Neuronal stem cell (in vitro differentiated cells): Measurements from ENCODE around the gene RAC2.
A peak's percentile ranks its signal among the peaks of the same experiment; 100 is the strongest.

Experiments
- DNase-seq: peaks from one replicate; pipeline ENCODE4 v3.0.0-alpha.2; 2013; ENCODE audit warnings: low spot score
- H2AFZ ChIP-seq: one replicate; pipeline ENCODE4 v1.6.1; 2013; ENCODE audit warnings: mild to moderate bottlenecking, low read length, inconsistent platforms
- H2AK5ac ChIP-seq: 2 replicates; pipeline ENCODE4 v1.6.1; 2013; ENCODE audit warnings: low read depth, mild to moderate bottlenecking, inconsistent platforms, low read length, moderate library complexity, mixed read lengths
- H2BK120ac ChIP-seq: 2 replicates; pipeline ENCODE4 v1.6.1; 2013; ENCODE audit warnings: low read depth, mild to moderate bottlenecking, inconsistent platforms, low read length, moderate library complexity, mixed read lengths
- H2BK12ac ChIP-seq: one replicate; pipeline ENCODE4 v1.6.1; 2013; ENCODE audit warnings: low read length, inconsistent platforms
- H2BK15ac ChIP-seq: 2 replicates; pipeline ENCODE4 v1.6.1; 2013; ENCODE audit warnings: mild to moderate bottlenecking, low read length, inconsistent platforms, mixed read lengths
- H2BK5ac ChIP-seq: one replicate; pipeline ENCODE4 v1.6.1; 2013; ENCODE audit warnings: inconsistent platforms, mild to moderate bottlenecking, low read length, moderate library complexity
- H3K14ac ChIP-seq: one replicate; pipeline ENCODE4 v1.6.1; 2013; ENCODE audit warnings: low read length, inconsistent platforms
- H3K18ac ChIP-seq: 2 replicates; pipeline ENCODE4 v1.6.1; 2013; ENCODE audit warnings: low read length, inconsistent platforms
- H3K23ac ChIP-seq: 2 replicates; pipeline ENCODE4 v1.6.1; 2013; ENCODE audit warnings: low read depth, mild to moderate bottlenecking, mixed read lengths, low read length, inconsistent platforms; ENCODE audit not compliant: poor library complexity
- H3K27ac ChIP-seq: replicated peaks from 3 replicates; pipeline ENCODE4 v1.5.1; 2013; ENCODE audit warnings: low read length, inconsistent platforms
- H3K27me3 ChIP-seq, 3 experiments: 2 replicates each; pipeline ENCODE4 v1.6.1; 2013; ENCODE audit warnings: low read length in 3 of 3, mild to moderate bottlenecking in 2 of 3, inconsistent platforms in 1 of 3, low read depth in 1 of 3, mixed read lengths in 1 of 3, moderate library complexity in 1 of 3; ENCODE audit not compliant: control insufficient read depth in 3 of 3, insufficient read depth in 3 of 3
- H3K36me3 ChIP-seq, 2 donors: replicated peaks in 1 of 2; 2 replicates each; pipeline ENCODE4 v1.6.1; 2013; ENCODE audit warnings: low read length in 2 of 2; ENCODE audit not compliant: control insufficient read depth in 2 of 2, insufficient read depth in 2 of 2
- H3K4ac ChIP-seq: 2 replicates; pipeline ENCODE4 v1.6.1; 2013; ENCODE audit warnings: inconsistent platforms, mild to moderate bottlenecking, low read length, moderate library complexity
- H3K4me1 ChIP-seq, 2 donors: 1 replicate in 1 of 2; 2 replicates in 1 of 2; pipeline ENCODE4 v1.6.1; 2013; ENCODE audit warnings: low read length in 2 of 2, low read depth in 1 of 2; ENCODE audit not compliant: control insufficient read depth in 2 of 2, insufficient read depth in 1 of 2
- H3K4me2 ChIP-seq: one replicate; pipeline ENCODE4 v1.6.1; 2013; ENCODE audit warnings: mild to moderate bottlenecking, low read length, inconsistent platforms; ENCODE audit not compliant: insufficient read depth, poor library complexity, severe bottlenecking
- H3K4me3 ChIP-seq, 2 donors: 2 replicates each; pipeline ENCODE4 v1.5.1; 2013; ENCODE audit warnings: low read length in 2 of 2, mild to moderate bottlenecking in 2 of 2, inconsistent platforms in 1 of 2, moderate library complexity in 1 of 2
- H3K79me1 ChIP-seq: one replicate; pipeline ENCODE4 v1.6.1; 2013; ENCODE audit warnings: low read depth, mild to moderate bottlenecking, inconsistent platforms, low read length, moderate library complexity
- H3K9ac ChIP-seq: one replicate; pipeline ENCODE4 v1.6.1; 2013; ENCODE audit warnings: mild to moderate bottlenecking, low read depth, low read length, inconsistent platforms; ENCODE audit not compliant: poor library complexity
- H3K9me3 ChIP-seq, 2 donors: replicated peaks in 1 of 2; 2 replicates each; pipeline versions ENCODE3 to v1.6.1; 2013; ENCODE audit warnings: low read length in 2 of 2, mild to moderate bottlenecking in 2 of 2, inconsistent platforms in 1 of 2, low read depth in 1 of 2, mixed read lengths in 1 of 2, moderate library complexity in 1 of 2; ENCODE audit not compliant: control insufficient read depth in 2 of 2, insufficient read depth in 1 of 2
- H4K8ac ChIP-seq: one replicate; pipeline ENCODE4 v1.6.1; 2013; ENCODE audit warnings: low read depth, mild to moderate bottlenecking, inconsistent platforms, low read length, moderate library complexity
- H4K91ac ChIP-seq: one replicate; pipeline ENCODE4 v1.6.1; 2013; ENCODE audit warnings: low read length, low read depth, mild to moderate bottlenecking, inconsistent platforms; ENCODE audit not compliant: poor library complexity
- WGBS, 2 donors: extraction: QIAGEN DNeasy Blood & Tissue Kit; methylation state at CpG; one replicate each; pipeline ENCODE4 v1.1.7; 2013; ENCODE audit warnings: missing lambda C conversion rate in 2 of 2, mixed read lengths in 1 of 2; ENCODE audit not compliant: insufficient read length in 2 of 2, insufficient replicate concordance in 1 of 2; ENCODE audit errors: extremely low coverage in 2 of 2; 5-methylcytosine and 5-hydroxymethylcytosine counted together

The RAC2 gene

DNA sequence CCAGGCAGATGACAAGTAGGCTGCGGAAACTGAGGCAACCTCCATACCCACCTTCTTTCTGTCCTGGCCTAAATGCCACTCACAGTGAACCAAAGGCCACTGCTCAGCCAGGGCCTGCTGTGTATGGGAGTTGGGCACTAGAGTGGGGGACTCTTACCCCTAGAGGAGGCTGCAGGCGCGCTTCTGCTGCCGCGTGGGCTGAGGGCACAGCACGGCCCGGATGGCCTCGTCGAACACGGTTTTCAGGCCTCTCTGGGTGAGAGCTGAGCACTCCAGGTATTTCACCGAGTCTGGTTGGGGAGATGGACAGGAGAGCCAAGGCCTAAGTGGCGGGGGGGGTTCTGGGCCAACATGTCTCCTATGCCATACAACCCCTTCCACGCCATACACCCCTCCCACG, 17.6 kb downstream of the RAC2 start:
- Histone ChIP-seq H3K9ac (no peak overlapping the region), H2BK120ac (no peak overlapping the region), H3K27ac (no peak overlapping the region), H3K9me3 (peaks cover 0 to under 1% of the 10 kb centered on the region in 2 donors), H3K79me1 (no peaks in the 10 kb centered on the region), H4K91ac (no peak overlapping the region), H3K4me2 (no peak overlapping the region), H3K4me1 (no peaks in the 10 kb centered on the region), H2AFZ (no peak overlapping the region), H4K8ac (no peak overlapping the region), H3K27me3 (peaks cover 0 to 25% (median 0%) of the 10 kb centered on the region in 3 experiments), H2BK12ac (no peak overlapping the region), H3K23ac (no peak overlapping the region), H2BK5ac (no peak overlapping the region), H2BK15ac (no peak overlapping the region), H3K4me3 (no peak overlapping the region), H3K4ac (no peak overlapping the region), H3K14ac (no peak overlapping the region), H3K36me3 (no peaks in the 10 kb centered on the region), H3K18ac (no peak overlapping the region), H2AK5ac (no peak overlapping the region)
- no CpG with 5 or more reads among the region's 14 CpGs for WGBS, 2 donors
- no peak for DNase-seq

DNA sequence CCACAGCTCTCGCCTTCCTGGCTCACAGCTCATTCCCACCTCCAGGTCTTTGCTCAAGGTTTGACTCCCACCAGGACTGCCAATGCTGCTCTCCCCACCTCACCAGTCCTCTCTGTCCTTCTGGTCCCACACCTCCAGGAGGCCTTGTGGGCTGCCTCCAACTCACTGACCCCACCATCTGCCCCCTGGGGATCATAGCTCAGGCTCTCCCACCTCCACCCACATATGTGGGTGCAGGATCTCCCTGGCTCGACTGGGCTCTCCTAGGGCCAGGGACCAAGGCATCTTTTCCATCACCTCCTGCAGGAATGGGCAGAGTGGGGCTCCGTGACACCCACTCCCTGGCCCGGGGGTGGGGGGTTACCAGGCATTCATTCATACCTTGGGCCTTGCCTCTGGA, 18.0 kb downstream of the RAC2 start:
- Histone ChIP-seq H3K4me2 (no peak overlapping the region), H3K9ac (no peak overlapping the region), H4K91ac (no peak overlapping the region), H2BK15ac (no peak overlapping the region), H3K27ac (no peak overlapping the region), H3K79me1 (no peaks in the 10 kb centered on the region), H3K4me1 (no peaks in the 10 kb centered on the region), H2BK5ac (no peak overlapping the region), H2AK5ac (no peak overlapping the region), H3K18ac (no peak overlapping the region), H3K4ac (no peak overlapping the region), H2AFZ (no peak overlapping the region), H3K27me3 (peaks cover 0 to 23% (median 0%) of the 10 kb centered on the region in 3 experiments), H3K36me3 (no peaks in the 10 kb centered on the region), H3K23ac (no peak overlapping the region), H4K8ac (no peak overlapping the region), H3K4me3 (no peak overlapping the region), H2BK12ac (no peak overlapping the region), H3K14ac (no peak overlapping the region), H2BK120ac (no peak overlapping the region), H3K9me3 (peaks cover 0 to 3% of the 10 kb centered on the region in 2 donors)
- no CpG with 5 or more reads among the region's 4 CpGs for WGBS, 2 donors
- DNase-seq = no peak

DNA sequence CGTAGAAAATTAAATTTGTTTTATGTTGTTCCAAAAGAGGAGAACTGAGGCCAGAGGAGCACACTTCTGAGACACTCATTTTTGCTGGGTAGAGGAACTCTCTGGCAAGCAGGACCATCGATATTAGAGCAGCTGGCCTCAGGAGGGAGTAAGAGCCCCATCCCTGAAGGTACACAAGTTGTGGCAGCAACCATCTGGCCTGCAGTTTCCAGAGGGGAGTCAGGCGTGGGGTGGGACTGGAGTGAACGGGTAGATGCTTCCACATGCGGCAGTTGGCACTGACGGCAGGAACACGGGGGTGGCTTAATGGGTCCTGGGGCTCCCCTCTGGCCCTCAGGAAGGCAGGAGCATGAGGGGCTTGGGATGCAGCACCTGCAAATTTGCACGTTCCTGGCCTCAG, 18.6 kb downstream of the RAC2 start:
- no peak for DNase-seq
- no peak overlapping the region for H3K14ac ChIP-seq
- H3K4me1 ChIP-seq = no peaks in the 10 kb centered on the region
- no peak overlapping the region for H3K23ac ChIP-seq
- H2AFZ ChIP-seq = no peak overlapping the region
- H3K4me2 ChIP-seq = no peak overlapping the region
- H3K9me3 ChIP-seq = peaks cover 0 to 3% of the 10 kb centered on the region in 2 donors
- H3K4ac ChIP-seq = no peak overlapping the region
- no peak overlapping the region for H4K8ac ChIP-seq
- no peak overlapping the region for H3K9ac ChIP-seq
- no peak overlapping the region for H2AK5ac ChIP-seq
- H2BK120ac ChIP-seq = no peak overlapping the region
- peaks cover 0 to 22% (median 0%) of the 10 kb centered on the region in 3 experiments for H3K27me3 ChIP-seq
- H4K91ac ChIP-seq = no peak overlapping the region
- H2BK12ac ChIP-seq = no peak overlapping the region
- no peaks in the 10 kb centered on the region for H3K79me1 ChIP-seq
- peak overlapping the region; percentile 68 for H3K18ac ChIP-seq
- H2BK15ac ChIP-seq = no peak overlapping the region
- no peak overlapping the region for H2BK5ac ChIP-seq
- H3K27ac ChIP-seq = no peak overlapping the region
- H3K36me3 ChIP-seq = no peaks in the 10 kb centered on the region
- no peak overlapping the region for H3K4me3 ChIP-seq
- no CpG with 5 or more reads among the region's 8 CpGs for WGBS, 2 donors

DNA sequence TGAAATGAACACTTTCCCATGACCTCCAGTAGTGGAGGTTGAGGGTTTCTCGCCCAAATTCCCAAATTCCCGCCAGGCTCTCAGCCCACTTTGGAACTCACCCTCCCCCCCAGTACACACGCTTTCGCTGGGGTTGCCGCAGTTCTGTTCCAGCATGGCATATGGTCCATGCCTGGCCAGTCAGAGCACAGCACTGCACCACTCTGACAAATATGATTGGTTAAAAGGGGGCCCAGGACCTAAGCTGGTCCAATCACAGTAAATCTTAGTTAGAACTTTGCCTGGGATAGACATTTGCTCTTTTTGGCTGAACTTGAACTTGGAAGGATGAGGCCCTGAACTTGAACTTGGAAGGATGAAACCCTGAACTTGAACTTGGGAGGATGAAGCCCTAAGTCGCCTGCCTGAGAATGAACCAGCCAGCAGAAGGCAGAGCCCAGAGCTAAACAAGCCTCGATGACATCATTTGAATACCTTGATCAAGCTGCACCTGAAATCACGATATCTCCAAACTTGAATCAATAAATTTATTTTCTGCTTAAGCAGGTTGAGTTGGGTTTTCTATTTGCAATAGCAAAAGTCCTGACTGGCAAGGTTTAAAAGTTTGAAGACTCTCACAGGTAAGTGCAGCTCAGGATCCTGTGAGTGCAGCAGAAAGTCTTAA, 19.2 kb downstream of the RAC2 start:
- no CpG with 5 or more reads among the region's 8 CpGs for WGBS, 2 donors
- no peak for DNase-seq
- no peak overlapping the region for H3K14ac ChIP-seq

More for the DNA sequence above, 19.2 kb downstream of the RAC2 start:
- no peak overlapping the region for H3K23ac ChIP-seq
- H3K4me1 ChIP-seq = no peaks in the 10 kb centered on the region
- no peak overlapping the region for H2BK120ac ChIP-seq
- H3K79me1 ChIP-seq = no peaks in the 10 kb centered on the region
- no peak overlapping the region for H2AK5ac ChIP-seq
- peaks cover 0 to 21% (median 0%) of the 10 kb centered on the region in 3 experiments for H3K27me3 ChIP-seq
- H2BK12ac ChIP-seq = no peak overlapping the region
- no peak overlapping the region for H4K8ac ChIP-seq
- H3K9me3 ChIP-seq = peaks cover 0 to 3% of the 10 kb centered on the region in 2 donors
- no peak overlapping the region for H3K4me2 ChIP-seq
- H3K9ac ChIP-seq = no peak overlapping the region
- no peak overlapping the region for H2BK15ac ChIP-seq
- no peaks in the 10 kb centered on the region for H3K36me3 ChIP-seq
- no peak overlapping the region for H3K18ac ChIP-seq
- H3K4ac ChIP-seq = no peak overlapping the region
- H2AFZ ChIP-seq = no peak overlapping the region
- H3K4me3 ChIP-seq = no peak overlapping the region
- H3K27ac ChIP-seq = no peak overlapping the region
- no peak overlapping the region for H2BK5ac ChIP-seq
- H4K91ac ChIP-seq = no peak overlapping the region
